Stimulated activated CD4-positive, alpha-beta T cell treated with anti-CD3 and anti-CD28 coated beads, Interleukin-1b, Interleukin-23, amount 100 ng/mL, for 48 hours (primary cell): ENCODE results near the gene GMDS.

Experiments
- DNase-seq: peaks from one replicate; pipeline ENCODE4 v3.0.0-alpha.2; 2020

Gene GMDS

GRCh38 chr6:1917626-1918371 lies 327.6 kb downstream of the GMDS start:
- peak; percentile 74 for DNase-seq

- no peak for DNase-seq
These were observed 328.9 kb downstream of the GMDS start for GRCh38 chr6:1916334-1917070.

- DNase-seq, result no peak
These were observed 330.2 kb downstream of the GMDS start for GRCh38 chr6:1915226-1915625.

- no peak for DNase-seq
These were observed 331.8 kb downstream of the GMDS start for GRCh38 chr6:1913577-1913976.

GRCh38 chr6:1912731-1913130 lies 332.7 kb downstream of the GMDS start:
- DNase-seq, result no peak

GRCh38 chr6:1911474-1911873 lies 333.9 kb downstream of the GMDS start:
- no peak for DNase-seq

- no peak for DNase-seq
These were observed 334.6 kb downstream of the GMDS start for GRCh38 chr6:1910621-1911407.

GRCh38 chr6:1908784-1909183 lies 336.6 kb downstream of the GMDS start:
- no peak for DNase-seq

- DNase-seq, result no peak
These were observed 338.8 kb downstream of the GMDS start for GRCh38 chr6:1906609-1907008.

GRCh38 chr6:1906014-1906413 lies 339.4 kb downstream of the GMDS start:
- DNase-seq, result no peak

GRCh38 chr6:1904898-1905297 lies 340.5 kb downstream of the GMDS start:
- no peak for DNase-seq

- no peak for DNase-seq
These were observed 341.0 kb downstream of the GMDS start for GRCh38 chr6:1904466-1904799.

- no peak for DNase-seq
These were observed 341.5 kb downstream of the GMDS start for GRCh38 chr6:1903780-1904465.

- DNase-seq, result no peak
These were observed 343.8 kb downstream of the GMDS start for GRCh38 chr6:1901556-1901955.

GRCh38 chr6:1896897-1897296 lies 348.5 kb downstream of the GMDS start:
- no peak for DNase-seq

GRCh38 chr6:1895721-1896120 lies 349.7 kb downstream of the GMDS start:
- no peak for DNase-seq

- DNase-seq, result no peak
These were observed 350.5 kb downstream of the GMDS start for GRCh38 chr6:1894954-1895353.

GRCh38 chr6:1893470-1894130 lies 351.8 kb downstream of the GMDS start:
- no peak for DNase-seq

GRCh38 chr6:1892716-1893115 lies 352.7 kb downstream of the GMDS start:
- no peak for DNase-seq

- no peak for DNase-seq
These were observed 354.4 kb downstream of the GMDS start for GRCh38 chr6:1890987-1891386.

- no peak for DNase-seq
These were observed 355.3 kb downstream of the GMDS start for GRCh38 chr6:1890071-1890470.

GRCh38 chr6:1885576-1886011 lies 359.8 kb downstream of the GMDS start:
- DNase-seq, result no peak

GRCh38 chr6:1884313-1884712 lies 361.1 kb downstream of the GMDS start:
- no peak for DNase-seq
